HG02884 (cell line): ENCODE results near the gene MATK.

Experiments used
- ATAC-seq: cut with Tn5 transposase; IDR thresholded peaks from one replicate; pipeline ENCODE4 v1.9.1; 2021; ENCODE audit warnings: mild to moderate bottlenecking, moderate library complexity; ENCODE audit not compliant: unreplicated experiment

The MATK gene

GRCh38 chr19:3752492-3752891, 33.7 kb downstream of the MATK start:
- no peak for ATAC-seq

GRCh38 chr19:3751236-3751635, 34.9 kb downstream of the MATK start:
- ATAC-seq: no peak

GRCh38 chr19:3750211-3750610, 36.0 kb downstream of the MATK start:
- no peak for ATAC-seq

DNA sequence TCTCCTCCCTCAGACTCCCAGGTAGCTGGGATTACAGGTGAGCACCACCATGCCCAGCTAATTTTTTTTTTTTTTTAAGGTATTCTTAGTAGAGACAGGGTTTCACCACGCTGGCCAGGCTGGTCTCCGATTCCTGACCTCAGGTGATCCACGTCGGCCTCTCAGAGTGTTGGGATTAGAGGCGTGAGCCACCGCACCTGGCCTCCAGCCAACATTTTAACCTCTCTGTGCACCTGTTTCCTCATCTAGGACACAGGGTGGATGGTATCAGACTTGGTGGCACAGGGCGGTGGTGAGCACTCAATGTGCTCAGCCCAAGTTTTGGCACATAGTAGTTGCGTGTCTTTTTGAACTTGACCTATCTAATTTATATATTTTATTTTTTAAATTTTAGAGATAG, 37.2 kb downstream of the MATK start:
- no peak for ATAC-seq

DNA sequence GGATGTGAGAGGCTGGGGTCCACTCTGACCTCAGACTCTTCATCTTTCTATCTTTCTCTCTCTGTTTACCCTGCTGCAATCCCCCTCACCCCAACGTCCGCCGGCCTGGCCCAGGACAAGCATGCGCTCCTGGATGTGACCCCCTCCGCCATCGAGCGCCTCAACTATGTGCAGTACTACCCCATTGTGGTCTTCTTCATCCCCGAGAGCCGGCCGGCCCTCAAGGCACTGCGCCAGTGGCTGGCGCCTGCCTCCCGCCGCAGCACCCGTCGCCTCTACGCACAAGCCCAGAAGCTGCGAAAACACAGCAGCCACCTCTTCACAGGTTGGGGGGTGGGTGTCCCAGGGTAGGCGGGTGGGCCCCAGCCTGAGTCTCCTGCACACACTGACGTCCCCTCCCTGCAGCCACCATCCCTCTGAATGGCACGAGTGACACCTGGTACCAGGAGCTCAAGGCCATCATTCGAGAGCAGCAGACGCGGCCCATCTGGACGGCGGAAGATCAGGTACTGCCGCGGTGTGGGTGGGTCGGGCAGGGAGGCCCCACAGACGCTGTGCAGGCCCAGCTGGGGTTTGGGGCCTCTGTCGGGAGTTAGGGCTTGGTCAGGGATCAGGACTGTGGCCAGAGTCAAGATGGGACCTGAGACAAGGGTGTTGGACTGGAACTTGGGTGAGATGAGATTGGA, 39.7 kb downstream of the MATK start:
- no peak for ATAC-seq

- no peak for ATAC-seq
Measured at GRCh38 chr19:3745363-3746045, 40.7 kb downstream of the MATK start.

DNA sequence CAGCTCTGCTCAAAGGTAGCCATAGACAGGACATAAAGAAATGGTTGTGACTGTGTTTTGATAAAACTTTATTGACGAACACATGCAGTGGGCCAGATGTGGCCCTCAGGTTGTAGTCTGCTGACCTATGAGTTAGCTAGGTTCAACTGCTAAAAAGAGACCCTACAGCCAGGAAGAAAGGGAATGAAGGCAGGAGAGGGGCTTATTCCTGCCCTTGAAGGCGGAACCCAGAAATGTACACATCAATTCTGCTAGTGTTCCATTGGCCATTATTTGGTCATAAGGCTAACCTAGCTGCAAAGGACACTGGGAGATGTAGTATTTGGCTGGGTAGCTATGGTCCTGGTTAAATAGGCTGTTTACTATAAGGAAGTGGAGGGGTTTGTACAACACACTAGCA, 42.7 kb downstream of the MATK start:
- ATAC-seq: no peak

DNA sequence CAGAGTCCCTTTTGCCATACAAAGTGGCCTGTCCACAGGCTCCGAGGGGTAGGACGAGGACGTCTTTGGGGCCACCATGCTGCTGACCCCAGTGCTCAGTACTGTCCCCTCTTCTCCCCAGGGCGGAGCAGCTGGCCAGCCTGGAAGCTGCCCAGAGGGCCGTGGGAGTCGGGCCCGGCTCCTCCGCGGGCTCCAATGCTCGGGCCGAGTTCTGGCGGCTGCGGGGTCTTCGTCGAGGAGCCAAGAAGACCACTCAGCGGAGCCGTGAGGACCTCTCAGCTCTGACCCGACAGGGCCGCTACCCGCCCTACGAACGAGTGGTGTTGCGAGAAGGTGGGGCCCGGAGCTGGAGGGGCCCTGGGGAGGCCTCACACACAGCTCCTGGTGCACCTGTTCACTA, 45.8 kb downstream of the MATK start:
- no peak for ATAC-seq

GRCh38 chr19:3738477-3739220, 47.5 kb downstream of the MATK start:
- no peak for ATAC-seq

GRCh38 chr19:3737487-3738205, 48.5 kb downstream of the MATK start:
- no peak for ATAC-seq

GRCh38 chr19:3736106-3736724, 50.0 kb downstream of the MATK start:
- ATAC-seq: no peak

DNA sequence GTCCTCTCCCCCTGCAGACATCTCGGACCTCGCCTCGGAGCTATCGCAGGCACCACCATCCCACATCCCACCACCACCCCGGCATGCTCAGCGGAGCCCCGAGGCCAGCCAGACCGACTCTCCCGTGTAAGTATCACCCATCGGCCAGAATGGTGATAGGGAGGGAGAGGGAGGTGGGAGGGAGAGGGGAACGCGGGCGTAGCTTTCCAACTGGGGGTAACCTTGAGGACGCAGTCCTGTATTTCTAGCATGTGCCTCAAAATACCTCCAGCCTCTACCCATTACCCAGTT, 51.9 kb downstream of the MATK start:
- ATAC-seq: no peak

GRCh38 chr19:3733549-3734309, 52.5 kb downstream of the MATK start:
- ATAC-seq: no peak

DNA sequence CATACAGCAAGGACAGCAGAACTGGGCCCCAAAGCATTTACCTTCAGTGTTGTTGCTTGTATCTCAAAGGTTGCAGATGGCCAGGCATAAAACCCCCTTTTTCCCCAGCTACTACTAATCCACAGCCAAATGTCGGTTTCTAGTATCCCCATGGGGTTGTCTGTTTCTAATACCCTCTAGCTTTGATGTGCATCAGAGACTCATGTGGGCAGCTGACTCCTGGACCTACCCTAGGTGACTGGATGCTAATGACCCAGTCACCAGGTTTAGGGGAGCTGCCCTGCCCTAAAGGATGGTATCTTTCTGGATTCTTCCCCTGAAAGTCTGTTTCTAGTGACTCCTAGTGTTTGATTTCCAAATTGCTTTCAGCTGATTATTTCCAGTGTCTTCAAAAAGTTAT, 54.1 kb downstream of the MATK start:
- ATAC-seq: no peak

- ATAC-seq: no peak
Measured at GRCh38 chr19:3730457-3730958, 55.7 kb downstream of the MATK start.
